NCI-H460 (cell line): ENCODE data around the gene HMGCS2. TPM values are rescaled to one million over a fixed set of nuclear protein-coding genes. Genes with fewer than 3 reads are reported as not detected.
"Not testable (repeated sequence)": the region's sequence is repeated elsewhere in the genome, so short reads cannot be mapped to it uniquely, and the experiment has no call there.

Source experiments
- DNase-seq: peaks from one replicate; pipeline ENCODE4 v3.0.0-alpha.2; 2016; ENCODE audit warnings: low read depth; ENCODE audit errors: extremely low read depth
- total RNA-seq: library from RNA; depleted of rRNA; stranded (reverse); fragments of >200 nt; shearing (Covaris generic); gene quantifications from 2 replicates; pipeline ENCODE4 v1.2.3, GENCODE V29; 2014

HMGCS2 gene
- total RNA-seq, 1 experiment from 2014 or later: not detected

DNA sequence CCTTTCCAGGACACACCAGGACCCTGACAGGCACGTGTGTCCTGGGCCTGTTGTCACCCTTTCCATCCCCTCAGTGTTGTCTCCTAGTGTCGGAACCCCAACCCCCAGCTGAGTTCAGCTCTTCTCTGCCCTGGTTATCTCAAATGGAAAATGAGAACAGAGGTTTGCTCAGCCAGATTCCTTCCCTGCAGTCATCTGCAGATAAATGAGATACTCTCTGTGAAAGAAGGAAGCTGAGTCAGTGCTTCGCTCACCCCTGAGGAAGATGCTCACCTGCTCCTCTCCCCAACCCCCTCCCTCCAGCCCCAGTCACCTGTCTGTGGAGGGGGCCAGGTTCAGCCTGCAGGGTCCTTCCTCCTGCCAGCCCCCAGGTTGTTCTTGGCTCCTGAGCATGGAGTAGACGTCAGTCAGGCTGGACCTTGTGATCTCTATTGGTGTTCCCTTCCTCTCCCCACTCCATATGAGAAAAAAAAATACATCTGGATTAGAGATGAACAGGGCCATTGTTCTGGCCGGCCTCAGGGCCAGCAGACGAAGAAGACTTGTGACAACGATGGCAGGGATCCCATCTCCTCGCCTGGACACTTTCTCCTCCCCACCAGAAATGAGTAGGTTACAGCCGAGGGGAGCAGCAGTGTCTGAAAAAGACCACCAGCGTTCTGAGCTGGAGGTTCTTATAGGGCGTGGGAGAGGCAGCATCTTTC lies 36.1 kb downstream of the HMGCS2 start:
- DNase-seq: no peak

DNA sequence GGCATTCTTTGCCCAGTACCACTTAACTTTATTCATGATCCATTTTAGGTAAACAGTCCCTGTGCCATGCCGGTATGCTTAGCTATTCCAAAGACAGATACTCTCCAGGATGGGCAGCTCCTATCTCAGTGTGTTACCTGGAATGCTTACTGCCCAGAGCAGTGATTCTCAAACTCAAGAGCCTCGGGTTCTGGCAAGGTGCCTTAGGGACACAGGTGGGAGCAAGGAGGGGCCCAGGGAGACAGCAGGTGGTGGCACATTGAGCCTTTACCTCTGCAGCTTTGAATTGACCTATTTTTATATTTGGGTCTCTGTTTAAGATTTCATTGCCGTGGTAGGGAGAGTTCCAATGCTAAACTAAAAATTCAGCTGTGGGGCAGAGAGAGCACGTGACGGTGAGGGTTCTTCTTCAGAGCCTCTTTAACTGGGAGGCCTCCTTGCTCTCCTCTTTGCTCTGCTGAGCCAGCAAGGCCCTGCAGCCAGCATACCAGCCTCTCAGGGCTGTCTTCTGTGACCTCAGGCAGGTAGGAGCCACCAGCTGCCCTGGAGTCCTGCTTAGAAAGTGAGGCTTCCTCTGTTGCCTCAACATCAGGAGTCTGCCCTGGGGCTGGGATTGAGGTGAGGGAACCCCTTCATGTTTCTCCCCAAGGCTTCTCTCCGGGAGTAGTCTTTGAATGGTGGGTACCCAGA lies 36.8 kb downstream of the HMGCS2 start:
- DNase-seq: no peak

DNA sequence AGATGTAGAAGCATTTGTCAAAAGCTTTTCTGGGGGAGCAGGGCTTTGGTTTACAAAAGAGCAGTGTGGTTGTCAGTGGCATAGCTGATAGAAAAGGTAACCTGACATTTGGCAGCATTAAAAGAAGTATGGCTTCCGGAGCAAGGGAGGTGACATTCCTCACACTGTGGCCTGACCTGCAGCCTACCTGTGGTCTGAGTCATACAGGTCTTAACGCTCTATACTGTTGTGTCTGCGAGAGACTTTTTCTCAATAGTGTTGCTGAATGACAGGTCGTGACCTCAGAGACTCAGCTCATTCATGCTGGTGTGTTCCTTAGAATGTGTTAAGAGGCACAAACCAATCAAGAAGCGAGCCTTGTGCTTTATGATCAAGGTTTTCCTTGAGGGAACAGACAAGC lies 37.6 kb downstream of the HMGCS2 start:
- no peak for DNase-seq

DNA sequence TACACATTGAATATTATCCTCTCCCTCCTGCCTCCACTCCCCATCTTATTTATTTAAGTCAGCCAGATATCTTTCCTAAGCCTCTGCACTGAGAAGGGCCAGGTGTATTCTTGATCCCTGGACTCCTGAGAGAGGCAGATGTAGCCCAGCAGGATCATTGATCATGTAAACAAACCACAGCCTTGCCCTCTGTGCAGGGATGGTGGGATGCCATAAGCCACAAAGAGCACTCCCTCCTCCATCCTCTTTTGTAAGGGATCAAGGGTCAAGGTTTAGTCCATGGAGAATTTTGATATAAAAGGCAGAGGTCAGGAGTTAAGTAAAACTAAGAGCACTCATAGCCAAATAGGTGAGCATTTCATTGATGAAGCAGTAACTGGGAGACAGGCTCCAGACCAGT lies 39.7 kb downstream of the HMGCS2 start:
- no peak for DNase-seq

DNA sequence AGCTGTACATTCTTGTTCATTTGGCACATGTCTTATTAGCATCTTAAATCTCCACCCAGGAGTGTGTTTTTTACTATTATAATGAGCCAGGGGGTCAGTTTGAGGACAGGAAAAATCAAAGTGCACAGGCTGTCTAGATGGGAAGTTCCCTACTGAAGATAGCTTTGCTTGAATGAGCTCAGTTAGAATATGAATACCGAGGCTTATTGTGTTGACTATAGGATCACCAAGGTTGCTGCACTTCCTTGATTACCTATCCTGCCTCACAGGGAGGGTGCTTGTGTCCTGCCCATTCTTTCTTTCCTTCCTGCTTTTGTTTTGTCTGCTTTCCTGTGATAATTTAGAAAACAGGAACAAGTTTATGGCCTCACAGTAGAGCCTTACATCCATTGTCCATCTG lies 40.7 kb downstream of the HMGCS2 start:
- DNase-seq: no peak

DNA sequence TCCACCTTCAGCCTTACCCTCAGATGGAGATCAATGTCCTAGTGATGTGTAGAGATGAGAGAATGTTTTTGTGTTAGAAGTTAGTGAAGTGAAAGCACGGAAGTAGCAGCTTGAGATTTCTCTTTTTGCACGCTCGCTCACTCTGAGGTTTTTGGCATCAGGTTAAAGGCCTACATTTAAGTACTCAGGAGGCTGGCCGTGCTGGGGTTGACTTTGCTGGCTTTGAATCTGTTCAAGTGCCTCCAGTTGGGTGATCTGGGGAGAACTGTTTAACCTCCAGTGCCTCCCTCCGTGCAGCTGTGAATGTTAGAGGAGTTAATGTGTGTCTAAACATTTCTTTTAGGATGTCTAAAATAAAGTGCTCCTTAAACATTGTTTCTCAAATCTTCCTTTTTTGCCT lies 43.1 kb downstream of the HMGCS2 start:
- no peak for DNase-seq

DNA sequence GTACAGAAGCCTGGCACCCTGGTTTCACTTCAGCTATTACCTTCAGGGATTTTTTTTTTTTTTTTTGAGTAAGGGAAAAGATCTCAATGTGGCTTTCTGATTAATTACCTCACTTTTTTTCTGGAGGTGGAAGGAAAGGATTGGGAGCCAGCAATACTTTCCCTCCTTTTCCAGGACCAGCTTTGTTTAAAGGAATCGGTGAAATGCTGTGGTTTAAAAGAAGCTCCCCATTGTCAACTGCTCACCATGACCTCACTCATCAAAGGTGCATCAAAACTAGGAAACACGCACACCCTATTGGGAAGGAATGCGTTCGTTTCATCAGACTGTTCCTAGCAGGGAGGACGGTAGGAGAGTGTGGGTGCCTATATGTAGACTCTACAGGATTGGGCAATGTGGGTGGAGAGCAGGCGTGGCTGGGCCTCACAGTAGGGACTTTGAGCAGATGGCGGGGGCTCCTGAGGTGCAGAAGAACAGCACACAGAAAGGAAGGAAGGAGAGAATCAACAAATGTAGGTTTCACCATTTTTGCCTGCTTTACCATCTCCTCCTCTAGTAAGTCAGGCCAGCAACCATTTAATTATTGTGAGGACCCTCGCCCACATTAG lies 44.0 kb downstream of the HMGCS2 start:
- DNase-seq: no peak

DNA sequence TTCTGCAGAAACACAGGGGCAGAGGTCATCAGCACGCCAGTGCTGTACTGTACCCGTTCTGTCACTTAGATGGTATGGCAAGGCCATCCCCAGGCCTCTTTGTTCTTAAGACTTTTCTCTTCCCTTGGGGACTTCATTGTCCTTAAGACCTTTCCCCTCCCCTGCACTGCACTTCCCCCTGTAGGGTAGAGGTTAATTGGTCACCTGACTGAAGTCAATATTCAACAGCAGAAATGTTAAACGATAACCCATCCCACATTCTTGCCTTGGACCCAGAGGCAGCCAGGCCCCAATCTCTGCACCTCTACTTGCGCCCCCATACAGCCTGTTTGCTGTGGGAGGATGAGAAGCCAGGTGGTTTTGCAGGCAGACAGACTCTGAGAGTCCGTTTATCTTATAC lies 46.8 kb downstream of the HMGCS2 start:
- no peak for DNase-seq

DNA sequence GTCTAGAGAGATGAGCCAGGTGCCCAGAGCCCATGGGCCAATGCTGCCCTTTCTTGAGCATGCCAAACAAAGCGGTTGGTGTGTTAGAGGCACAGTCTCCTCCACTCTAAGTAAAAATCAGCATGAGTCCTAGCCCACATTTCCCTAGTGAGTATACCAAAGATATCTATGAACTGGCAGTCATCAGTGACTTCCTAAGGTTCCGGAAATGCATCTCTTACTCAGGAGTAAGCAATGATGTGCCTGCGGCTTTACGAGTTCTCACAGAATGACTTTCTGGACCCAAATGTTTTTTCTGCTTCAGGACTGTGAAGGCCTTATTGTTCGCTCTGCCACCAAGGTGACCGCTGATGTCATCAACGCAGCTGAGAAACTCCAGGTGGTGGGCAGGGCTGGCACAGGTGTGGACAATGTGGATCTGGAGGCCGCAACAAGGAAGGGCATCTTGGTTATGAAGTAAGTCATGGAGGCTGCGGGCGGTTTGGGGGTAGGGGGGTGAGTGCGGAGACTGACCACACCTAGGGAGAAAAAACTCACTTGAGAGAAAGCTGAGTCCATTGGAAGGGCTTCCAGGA lies 47.8 kb downstream of the HMGCS2 start:
- no peak for DNase-seq

DNA sequence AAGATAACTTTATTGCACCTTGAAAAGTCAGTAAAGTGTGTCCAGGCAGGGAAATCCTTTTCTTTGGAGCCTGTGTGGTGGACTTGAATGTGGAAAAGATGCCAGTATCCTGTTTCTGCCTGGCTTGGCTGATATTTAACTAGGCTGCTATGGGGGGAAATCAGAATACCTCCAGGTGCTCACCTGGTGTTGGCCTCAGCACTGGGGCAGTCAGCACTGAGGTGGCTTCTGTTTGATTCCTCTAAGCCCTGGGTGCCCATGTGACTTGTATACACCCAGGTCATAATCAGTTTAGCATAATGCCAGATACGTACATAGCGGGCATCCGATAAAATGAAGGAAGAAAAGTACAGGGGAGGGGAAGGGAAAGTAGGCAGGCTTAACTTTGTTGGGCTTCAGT lies 49.7 kb downstream of the HMGCS2 start:
- no peak for DNase-seq

DNA sequence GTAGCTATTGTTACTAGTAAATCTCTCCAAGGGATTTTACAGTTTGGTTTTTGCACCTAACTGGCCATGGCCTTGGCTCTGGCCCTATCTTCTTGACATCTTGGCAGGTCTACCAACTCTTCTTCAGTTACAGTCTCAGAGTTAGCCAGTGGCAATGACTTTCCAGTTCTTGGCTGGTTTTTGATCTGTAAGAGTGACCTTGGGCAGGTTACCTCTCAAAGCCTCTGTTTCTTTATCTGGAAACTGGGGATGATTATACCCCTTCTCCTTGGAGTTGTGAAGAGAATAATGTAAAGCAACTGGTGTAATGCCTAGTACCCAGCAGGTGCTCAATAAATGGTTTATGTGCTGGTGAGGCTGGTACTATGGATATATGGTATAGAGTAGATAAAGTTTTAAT lies 50.3 kb downstream of the HMGCS2 start:
- DNase-seq: no peak

DNA sequence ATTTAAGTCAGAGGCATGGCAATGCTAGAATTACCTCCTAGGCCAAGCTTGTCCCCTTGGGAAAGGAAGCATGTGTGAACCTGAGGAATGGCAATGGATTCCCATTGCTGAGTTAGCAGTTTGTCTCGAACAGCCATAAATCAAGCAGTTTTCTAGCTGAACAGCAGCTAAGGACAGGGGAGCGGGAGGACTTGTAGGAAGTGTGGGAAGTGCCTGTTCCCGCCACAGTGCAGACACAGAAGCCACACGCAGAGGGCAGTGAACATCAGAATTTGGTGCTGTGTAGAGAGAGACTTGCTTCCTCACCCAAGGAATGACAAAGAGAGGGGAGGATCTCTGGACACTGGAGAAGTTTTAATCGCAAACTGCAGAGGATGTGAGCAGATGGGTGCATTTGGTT lies 53.2 kb downstream of the HMGCS2 start:
- DNase-seq: no peak

DNA sequence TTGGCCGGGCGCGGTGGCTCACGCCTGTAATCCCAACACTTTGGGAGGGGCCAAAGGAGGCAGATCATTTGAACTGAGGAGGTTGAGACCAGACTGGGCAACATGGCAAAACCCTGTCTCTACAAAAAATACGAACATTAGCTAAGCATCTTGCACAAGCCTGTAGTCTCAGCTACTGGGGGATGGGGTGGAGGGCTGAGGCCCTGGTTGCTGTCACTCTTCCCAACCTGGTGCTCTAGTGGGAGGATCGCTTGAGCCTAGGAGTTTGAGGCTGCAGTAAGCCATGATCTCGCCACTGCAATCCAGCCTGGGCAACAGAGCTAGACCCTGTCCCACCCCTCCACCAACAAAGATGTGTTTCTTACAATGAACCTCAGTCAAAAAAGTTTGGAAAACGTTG lies 54.1 kb downstream of the HMGCS2 start:
- no peak for DNase-seq

DNA sequence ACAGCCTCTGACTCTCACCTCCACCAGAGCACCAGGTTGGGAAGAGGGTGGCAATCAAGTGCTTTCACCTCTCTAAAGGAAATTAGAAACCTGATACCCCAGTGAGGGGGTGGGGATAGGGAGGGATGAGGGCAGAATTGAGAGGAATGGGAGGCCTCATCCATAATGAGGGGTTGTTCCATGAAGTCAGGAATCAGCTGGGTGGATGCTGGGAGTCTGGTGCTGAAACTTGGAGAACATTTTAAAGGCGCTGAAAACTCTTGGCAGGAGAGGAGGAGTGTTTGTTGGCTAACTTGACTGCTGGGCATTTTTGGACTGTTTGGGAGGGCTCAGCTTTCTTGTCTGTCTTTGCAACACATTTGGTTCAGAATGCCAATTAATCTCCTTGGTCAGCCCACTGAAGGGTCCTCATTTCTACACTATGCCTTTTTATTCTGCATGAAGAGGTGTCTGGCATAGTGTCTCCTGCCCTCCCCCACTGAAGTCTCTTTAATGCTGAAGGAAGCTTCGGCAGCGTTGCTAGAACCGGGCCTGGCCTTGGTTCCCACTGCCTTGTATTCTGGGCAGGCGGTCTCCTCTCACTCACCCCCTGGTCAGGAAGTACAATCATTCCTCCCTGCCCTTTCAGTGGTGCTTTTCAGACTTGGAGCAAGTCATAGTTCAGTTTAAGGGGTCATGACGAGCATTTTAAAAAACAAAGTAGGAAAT lies 54.8 kb downstream of the HMGCS2 start:
- DNase-seq: no peak

DNA sequence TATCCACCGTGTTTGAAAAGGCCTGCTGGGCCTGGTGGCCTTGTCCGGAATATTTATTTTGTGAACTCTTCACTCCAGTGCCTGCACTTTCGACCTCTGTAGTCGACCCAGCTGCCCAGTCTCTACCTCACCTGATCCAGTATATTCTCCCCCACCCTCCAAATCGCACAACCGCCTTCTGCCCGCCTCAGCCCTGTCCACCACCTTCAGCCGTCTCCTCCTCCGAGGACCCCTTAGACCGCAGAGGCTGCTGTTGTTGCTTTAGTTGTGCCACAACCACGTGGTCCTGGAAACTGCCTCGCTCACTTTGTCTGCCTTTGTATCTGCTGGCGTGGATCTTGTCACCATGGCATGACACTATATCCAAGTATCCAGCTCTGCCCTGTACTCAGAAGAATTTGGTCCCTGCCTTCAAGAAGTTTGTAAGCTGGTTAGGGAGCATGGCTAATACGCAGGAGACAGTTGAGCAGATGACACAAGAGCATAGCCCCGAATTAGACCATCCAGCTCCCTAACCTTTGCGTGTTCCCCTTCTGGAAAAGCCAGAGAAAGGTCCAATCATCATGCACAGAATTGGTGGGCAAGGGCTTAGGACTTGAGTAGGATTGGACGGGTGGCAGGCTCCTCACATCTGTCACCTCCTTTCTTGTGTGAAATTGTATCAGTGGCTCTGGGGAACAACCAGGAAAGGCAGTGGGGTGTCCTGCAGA lies 55.5 kb downstream of the HMGCS2 start:
- no peak for DNase-seq

DNA sequence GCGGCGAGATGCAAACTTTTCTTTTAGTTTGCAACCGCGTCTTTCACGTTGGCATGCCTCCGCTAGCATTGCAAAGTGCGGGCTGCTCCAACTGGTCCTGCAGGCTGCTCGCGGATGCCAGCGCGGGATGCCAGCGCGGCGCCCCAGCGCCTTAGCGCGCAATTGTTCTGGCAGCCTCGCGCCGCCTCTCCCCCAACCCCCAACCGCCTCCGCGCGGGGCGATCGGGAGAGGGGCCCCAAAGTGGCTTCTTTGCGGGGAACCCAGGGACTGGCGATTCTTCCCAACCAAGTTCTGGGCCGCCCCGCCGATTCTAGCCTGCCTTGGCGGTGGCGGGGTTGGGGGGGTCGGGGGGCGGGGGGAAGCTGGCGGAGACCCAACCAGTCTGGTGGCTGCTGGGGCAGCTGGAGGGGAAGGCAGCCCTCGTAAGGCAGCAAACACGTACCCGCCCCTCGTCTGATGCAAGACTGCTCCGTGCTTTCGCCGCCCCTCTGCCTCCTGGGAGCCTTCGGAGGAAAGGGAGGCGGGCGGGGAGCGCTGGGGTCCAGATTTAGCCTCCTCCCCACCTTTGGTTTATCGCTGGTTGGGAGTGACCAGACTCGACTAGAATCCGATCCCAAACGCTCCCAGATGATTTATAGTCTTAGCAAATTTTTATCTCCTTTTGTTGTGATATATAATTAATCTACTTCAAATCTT lies 56.2 kb downstream of the HMGCS2 start:
- DNase-seq: peak; percentile 85

DNA sequence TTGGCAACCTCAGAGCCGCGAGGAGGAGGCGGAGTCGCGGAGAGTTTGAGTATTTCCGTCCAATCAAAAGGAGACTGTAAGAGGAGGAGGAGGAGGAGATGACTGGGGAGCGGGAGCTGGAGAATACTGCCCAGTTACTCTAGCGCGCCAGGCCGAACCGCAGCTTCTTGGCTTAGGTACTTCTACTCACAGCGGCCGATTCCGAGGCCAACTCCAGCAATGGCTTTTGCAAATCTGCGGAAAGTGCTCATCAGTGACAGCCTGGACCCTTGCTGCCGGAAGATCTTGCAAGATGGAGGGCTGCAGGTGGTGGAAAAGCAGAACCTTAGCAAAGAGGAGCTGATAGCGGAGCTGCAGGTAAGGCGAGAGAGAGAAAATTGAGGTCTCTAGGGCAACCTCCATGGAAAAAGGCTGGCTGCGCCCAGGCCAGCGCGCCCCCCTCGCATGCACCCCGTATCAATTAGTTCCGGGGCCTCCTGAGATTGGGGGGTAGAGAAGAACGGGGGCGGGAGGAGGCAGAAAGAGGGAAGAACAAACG lies 56.8 kb downstream of the HMGCS2 start, which contains the start of gene PHGDH:
Gene PHGDH, plus strand, starts transcription at position 131 of the 538 bp plus-strand sequence. Its CDS starts 89 bp downstream, at position 220.
- DNase-seq: peak; percentile 79

DNA sequence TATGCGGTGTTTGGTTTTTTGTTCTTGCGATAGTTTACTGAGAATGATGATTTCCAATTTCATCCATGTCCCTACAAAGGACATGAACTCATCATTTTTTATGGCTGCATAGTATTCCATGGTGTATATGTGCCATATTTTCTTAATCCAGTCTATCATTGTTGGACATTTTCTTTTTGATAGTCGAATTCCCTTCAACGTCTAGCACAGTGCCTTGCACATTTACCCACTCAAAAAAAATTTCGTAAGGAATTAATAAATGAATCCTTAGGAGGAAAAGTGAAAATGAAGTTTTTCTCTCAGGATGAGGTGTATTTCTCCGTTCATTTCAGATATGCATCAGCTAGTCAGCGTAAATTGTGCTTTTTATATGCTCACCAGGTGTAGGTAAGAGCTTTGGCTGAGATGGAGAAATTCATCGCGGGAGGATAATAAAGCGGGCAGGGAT lies 57.3 kb downstream of the HMGCS2 start:
- DNase-seq: not testable (repeated sequence)

DNA sequence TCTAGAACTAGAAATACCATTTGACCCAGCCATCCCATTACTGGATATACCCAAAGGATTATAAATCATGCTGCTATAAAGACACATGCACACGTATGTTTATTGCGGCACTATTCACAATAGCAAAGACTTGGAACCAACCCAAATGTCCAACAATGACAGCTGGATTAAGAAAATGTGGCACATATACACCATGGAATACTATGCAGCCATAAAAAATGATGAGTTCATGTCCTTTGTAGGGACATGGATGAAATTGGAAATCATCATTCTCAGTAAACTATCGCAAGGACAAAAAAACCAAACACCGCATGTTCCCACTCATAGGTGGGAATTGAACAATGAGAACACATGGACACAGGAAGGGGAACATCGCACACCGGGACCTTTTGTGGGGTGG lies 62.1 kb downstream of the HMGCS2 start:
- DNase-seq: not testable (repeated sequence)
